Adipocyte (in vitro differentiated cells): ENCODE measurements around the gene HNF4A.

Experiments
- DNase-seq: peaks from one replicate; pipeline ENCODE4 v3.0.0-alpha.2; 2015; ENCODE audit warnings: low read depth
- H3K27me3 ChIP-seq: replicated peaks from 2 replicates; pipeline ENCODE4 v1.7.0; 2013; ENCODE audit warnings: mild to moderate bottlenecking, low read length, moderate library complexity; ENCODE audit not compliant: control insufficient read depth, insufficient read depth
- H3K36me3 ChIP-seq: 2 replicates; pipeline ENCODE4 v1.7.0; 2013; ENCODE audit warnings: low read length, mild to moderate bottlenecking, moderate library complexity; ENCODE audit not compliant: control insufficient read depth, insufficient read depth, severe bottlenecking
- H3K4me1 ChIP-seq: 2 replicates; pipeline ENCODE4 v1.7.0; 2013; ENCODE audit warnings: mild to moderate bottlenecking, low read length, moderate library complexity; ENCODE audit not compliant: control insufficient read depth, insufficient read depth
- H3K4me3 ChIP-seq: 2 replicates; pipeline ENCODE4 v1.7.0; 2013; ENCODE audit warnings: mild to moderate bottlenecking, low read length, moderate library complexity
- H3K9ac ChIP-seq: 2 replicates; pipeline ENCODE4 v1.7.0; 2013; ENCODE audit warnings: mild to moderate bottlenecking, low read length, moderate library complexity
- H3K9me3 ChIP-seq: 2 replicates; pipeline ENCODE4 v1.7.0; 2013; ENCODE audit warnings: mild to moderate bottlenecking, low read length, moderate library complexity; ENCODE audit not compliant: control insufficient read depth

Gene HNF4A

DNA sequence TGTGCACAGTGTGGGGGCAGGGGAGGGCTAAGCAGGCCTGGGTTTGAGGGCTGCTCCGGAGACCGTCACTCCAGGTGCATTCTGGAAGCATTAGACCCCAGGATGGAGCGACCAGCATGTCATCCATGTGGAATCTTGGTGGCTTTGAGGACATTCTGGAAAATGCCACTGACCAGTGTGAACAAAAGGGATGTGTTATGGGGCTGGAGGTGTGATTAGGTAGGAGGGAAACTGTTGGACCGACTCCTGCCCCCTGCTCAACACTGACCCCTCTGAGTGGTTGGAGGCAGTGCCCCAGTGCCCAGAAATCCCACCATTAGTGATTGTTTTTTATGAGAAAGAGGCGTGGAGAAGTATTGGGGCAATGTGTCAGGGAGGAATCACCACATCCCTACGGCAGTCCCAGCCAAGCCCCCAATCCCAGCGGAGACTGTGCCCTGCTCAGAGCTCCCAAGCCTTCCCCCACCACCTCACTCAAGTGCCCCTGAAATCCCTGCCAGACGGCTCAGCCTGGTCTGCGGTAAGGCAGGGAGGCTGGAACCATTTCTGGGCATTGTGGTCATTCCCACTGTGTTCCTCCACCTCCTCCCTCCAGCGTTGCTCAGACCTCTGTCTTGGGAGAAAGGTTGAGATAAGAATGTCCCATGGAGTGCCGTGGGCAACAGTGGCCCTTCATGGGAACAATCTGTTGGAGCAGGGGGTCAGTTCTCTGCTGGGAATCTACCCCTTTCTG, 76.2 kb downstream of the HNF4A start:
- Histone ChIP-seq H3K4me3 (no peak overlapping the region), H3K9ac (no peak overlapping the region), H3K27me3 (peaks cover 53% of the 10 kb centered on the region), H3K4me1 (no peaks in the 10 kb centered on the region), H3K36me3 (no peaks in the 10 kb centered on the region), H3K9me3 (no peaks in the 10 kb centered on the region)
- DNase-seq = peak; percentile 10

GRCh38 chr20:44432618-44433577, 77.4 kb downstream of the HNF4A start:
- Histone ChIP-seq H3K4me3 (no peak overlapping the region), H3K9ac (no peak overlapping the region), H3K9me3 (no peaks in the 10 kb centered on the region), H3K4me1 (no peaks in the 10 kb centered on the region), H3K27me3 (peaks cover 41% of the 10 kb centered on the region), H3K36me3 (no peaks in the 10 kb centered on the region)
- no peak for DNase-seq

- H3K36me3 ChIP-seq = no peaks in the 10 kb centered on the region
- H3K4me3 ChIP-seq = no peak overlapping the region
- no peaks in the 10 kb centered on the region for H3K9me3 ChIP-seq
- no peak overlapping the region for H3K9ac ChIP-seq
- H3K4me1 ChIP-seq = no peaks in the 10 kb centered on the region
- H3K27me3 ChIP-seq = peaks cover 40% of the 10 kb centered on the region
- no peak for DNase-seq
These were observed 78.4 kb downstream of the HNF4A start for GRCh38 chr20:44433751-44434538.

GRCh38 chr20:44435630-44436335, 80.3 kb downstream of the HNF4A start:
- no peak for DNase-seq
- no peaks in the 10 kb centered on the region for H3K4me1 ChIP-seq

GRCh38 chr20:44436393-44436792, 80.9 kb downstream of the HNF4A start:
- H3K4me1 ChIP-seq = no peaks in the 10 kb centered on the region

More at GRCh38 chr20:44435630-44436335, 80.3 kb downstream of the HNF4A start:
- H3K36me3 ChIP-seq = no peaks in the 10 kb centered on the region
- H3K9me3 ChIP-seq = no peaks in the 10 kb centered on the region
- H3K27me3 ChIP-seq = peaks cover 46% of the 10 kb centered on the region
- no peak overlapping the region for H3K9ac ChIP-seq
- H3K4me3 ChIP-seq = no peak overlapping the region

GRCh38 chr20:44437497-44437896, 82.0 kb downstream of the HNF4A start:
- Histone ChIP-seq H3K9me3 (no peaks in the 10 kb centered on the region), H3K4me1 (peaks cover 7% of the 10 kb centered on the region), H3K36me3 (no peaks in the 10 kb centered on the region), H3K9ac (no peak overlapping the region), H3K27me3 (peaks cover 35% of the 10 kb centered on the region), H3K4me3 (no peak overlapping the region)
- no peak for DNase-seq

More at GRCh38 chr20:44436393-44436792, 80.9 kb downstream of the HNF4A start:
- H3K36me3 ChIP-seq = no peaks in the 10 kb centered on the region
- no peak overlapping the region for H3K9ac ChIP-seq
- no peak overlapping the region for H3K4me3 ChIP-seq
- DNase-seq = no peak
- no peaks in the 10 kb centered on the region for H3K9me3 ChIP-seq
- H3K27me3 ChIP-seq = peaks cover 42% of the 10 kb centered on the region

- Histone ChIP-seq H3K27me3 (peaks cover 27% of the 10 kb centered on the region), H3K36me3 (no peaks in the 10 kb centered on the region), H3K9ac (no peak overlapping the region), H3K9me3 (no peaks in the 10 kb centered on the region), H3K4me1 (peaks cover 17% of the 10 kb centered on the region), H3K4me3 (no peak overlapping the region)
- no peak for DNase-seq
These were observed 83.3 kb downstream of the HNF4A start for GRCh38 chr20:44438782-44439181.

DNA sequence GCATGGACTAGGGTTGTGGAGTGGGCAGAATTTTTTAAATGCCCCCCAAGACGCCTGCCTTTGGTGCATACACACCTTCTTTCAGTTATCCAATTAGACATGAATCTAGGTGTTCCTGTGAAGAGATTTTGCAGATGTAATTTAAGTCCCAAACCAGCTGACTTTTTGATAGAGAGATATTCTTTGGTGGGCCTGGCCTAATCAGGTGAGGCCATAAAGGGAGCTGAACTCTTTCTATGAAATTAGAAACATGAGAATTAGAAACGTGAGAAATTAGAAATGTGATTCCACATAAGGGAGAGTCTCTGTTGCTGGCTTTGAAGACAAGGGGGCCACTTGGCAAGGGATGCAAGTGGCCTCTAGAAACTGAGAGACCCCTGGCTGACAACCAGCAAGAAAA, 83.8 kb downstream of the HNF4A start:
- no peak overlapping the region for H3K9ac ChIP-seq
- H3K9me3 ChIP-seq = no peaks in the 10 kb centered on the region
- peaks cover 17% of the 10 kb centered on the region for H3K4me1 ChIP-seq
- H3K36me3 ChIP-seq = no peaks in the 10 kb centered on the region
- no peak for DNase-seq
- H3K4me3 ChIP-seq = no peak overlapping the region
- peaks cover 22% of the 10 kb centered on the region for H3K27me3 ChIP-seq

GRCh38 chr20:44442298-44443070, 87.0 kb downstream of the HNF4A start:
- H3K4me3 ChIP-seq = peak overlapping the region; percentile 23
- no peaks in the 10 kb centered on the region for H3K36me3 ChIP-seq
- peaks cover 19% of the 10 kb centered on the region for H3K27me3 ChIP-seq
- no peak for DNase-seq
- peaks cover 4% of the 10 kb centered on the region for H3K9me3 ChIP-seq
- peaks cover 17% of the 10 kb centered on the region for H3K4me1 ChIP-seq
- H3K9ac ChIP-seq = peak overlapping the region; percentile 30
